Measurements from ENCODE around the gene TOM1L1.
A peak's percentile ranks its signal among the peaks of the same experiment; 100 is the strongest.
"Not testable (repeated sequence)": the region's sequence is repeated elsewhere in the genome, so short reads cannot be mapped to it uniquely, and the experiment has no call there.

Gene TOM1L1

DNA sequence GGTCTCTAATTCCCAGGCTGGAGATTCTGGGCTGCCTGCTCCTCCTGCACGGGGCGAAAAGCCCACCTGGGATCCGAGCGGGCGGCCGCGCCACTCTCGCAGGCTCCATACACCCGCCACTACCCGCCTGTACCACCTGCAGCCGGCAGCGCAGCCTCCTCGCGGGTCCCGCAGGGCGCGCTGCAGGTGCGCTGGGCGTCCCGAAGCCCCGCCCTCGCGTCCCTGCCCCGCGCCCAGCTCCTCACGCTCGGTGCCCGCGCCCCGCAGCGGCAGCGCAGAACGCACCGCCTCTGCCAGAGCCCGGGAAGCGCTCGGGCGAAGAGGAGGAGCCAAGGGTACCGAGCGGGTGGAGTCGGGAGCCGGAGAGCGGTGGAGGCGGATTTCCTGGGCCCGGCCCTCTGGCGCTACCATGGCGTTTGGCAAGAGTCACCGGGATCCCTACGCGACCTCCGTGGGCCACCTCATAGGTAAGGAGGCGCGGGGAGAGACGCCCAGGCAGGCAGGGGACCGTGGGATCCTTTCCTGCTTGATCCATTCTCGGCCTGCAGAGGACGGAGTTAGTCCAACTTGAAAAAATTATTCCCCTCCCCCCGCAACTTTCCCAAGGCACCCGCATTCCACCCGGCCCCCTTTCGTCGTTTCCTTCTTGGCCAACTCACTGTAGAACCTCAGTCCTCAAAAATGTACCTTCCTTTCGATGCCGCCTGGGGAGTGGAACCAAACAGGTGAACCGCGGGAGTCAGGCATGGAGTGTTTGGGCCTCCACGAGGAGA, at the start of gene TOM1L1:
Gene TOM1L1 (plus strand): TSS at position 396 of the 773 bp plus-strand sequence. CDS start 14 bp downstream, at position 410.
- FAIRE-seq: peak; percentile 51

DNA sequence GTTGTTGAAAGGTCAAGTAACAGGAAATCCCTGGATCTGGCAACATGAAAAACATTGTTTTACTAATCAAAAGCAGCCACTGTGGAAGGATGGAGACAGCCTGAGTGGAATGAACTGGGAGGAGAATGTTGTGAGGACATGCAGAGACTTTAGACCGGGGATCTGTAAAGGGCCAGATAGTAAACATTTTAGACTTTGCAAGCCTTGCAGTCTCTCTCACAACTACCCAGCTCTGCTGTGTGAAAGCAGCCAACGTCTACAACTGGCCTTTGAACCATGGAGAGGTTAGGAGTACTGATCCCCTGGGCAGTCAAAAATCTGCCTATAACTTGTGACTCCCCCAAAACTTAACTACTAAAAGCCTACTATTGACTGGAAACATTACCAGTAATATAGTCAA, 41.5 kb upstream of the TOM1L1 start:
- FAIRE-seq (no peak), DNase-seq (ENCODE audit: insufficient read length, low spot score) (no peak)

More for the DNA sequence above, at the start of gene TOM1L1:
- DNase-seq (ENCODE audit: insufficient read length, low spot score): peak; percentile 42

GRCh38 chr17:54860617-54861470, 39.8 kb upstream of the TOM1L1 start:
- DNase-seq (ENCODE audit: insufficient read length, low spot score): no peak
- FAIRE-seq: no peak

DNA sequence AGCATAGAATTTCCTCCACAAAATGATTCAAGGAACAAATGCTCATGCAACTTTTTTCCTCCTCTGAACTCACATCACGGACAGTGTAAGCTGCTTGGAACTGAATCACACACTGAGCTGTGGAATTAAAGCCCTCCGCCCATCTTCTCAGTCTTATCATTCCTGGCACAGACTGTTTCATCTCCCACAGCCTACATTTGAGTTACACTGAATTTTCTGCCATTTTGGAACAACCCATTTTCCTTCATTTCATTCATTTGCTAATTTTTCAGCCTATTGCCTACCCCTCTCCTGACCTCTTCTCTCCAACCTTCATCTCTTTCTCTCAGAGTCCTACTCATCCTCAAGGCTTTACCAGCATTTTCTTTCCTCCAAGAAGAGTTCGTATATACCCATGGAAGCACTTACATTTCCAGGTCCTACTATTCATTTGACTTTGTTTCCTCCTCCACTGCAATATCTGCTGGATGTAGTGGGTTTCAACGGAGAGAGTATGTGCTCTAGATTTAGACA, 39.1 kb upstream of the TOM1L1 start:
- no peak for FAIRE-seq
- DNase-seq (ENCODE audit: insufficient read length, low spot score): no peak

GRCh38 chr17:54863176-54863575, 37.5 kb upstream of the TOM1L1 start:
- no peak for FAIRE-seq
- DNase-seq (ENCODE audit: insufficient read length, low spot score): no peak

DNA sequence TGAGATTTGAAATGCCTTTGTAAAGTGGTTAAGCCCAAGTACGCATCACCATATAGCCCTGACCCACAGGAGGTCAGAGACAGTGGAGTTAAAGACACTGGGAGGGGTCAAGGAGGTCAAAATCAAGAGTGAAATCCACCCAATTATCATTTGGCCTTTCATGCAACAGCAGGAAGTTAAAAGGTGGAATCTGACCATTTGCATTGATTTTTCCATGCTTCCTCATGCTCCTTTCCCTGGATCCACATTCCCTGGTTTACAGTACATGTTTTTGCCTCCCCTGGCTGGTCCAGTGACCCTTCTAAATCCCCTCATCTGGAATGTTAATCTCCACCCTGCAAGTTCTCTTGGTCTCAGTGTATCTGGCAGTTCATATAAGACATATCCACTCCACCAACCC, 36.6 kb upstream of the TOM1L1 start:
- FAIRE-seq (no peak), DNase-seq (ENCODE audit: insufficient read length, low spot score) (no peak)

GRCh38 chr17:54864636-54865356, 35.9 kb upstream of the TOM1L1 start:
- FAIRE-seq (no peak), DNase-seq (ENCODE audit: insufficient read length, low spot score) (no peak)

DNA sequence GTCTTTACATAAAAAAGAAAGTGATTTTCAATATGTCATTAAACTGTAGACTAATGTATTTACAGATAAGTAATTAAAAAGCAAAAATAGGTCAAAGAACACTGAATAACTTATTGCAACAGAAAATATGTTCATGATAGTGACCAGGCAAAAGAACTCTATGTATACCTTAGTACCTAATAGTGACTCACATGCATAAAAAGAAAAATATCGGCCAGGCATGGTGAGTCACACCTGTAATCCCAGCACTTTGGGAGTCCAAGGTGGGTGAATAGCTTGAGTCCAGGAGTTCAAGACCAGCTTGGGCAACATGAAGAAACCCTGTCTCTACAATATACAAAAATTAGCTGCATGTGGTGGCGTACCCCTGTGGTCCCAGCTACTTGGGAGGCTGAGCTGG, 33.0 kb upstream of the TOM1L1 start:
- DNase-seq (ENCODE audit: insufficient read length, low spot score) (no peak), FAIRE-seq (no peak)

GRCh38 chr17:54870671-54871175, 29.9 kb upstream of the TOM1L1 start:
- FAIRE-seq (no peak), DNase-seq (ENCODE audit: insufficient read length, low spot score) (no peak)

DNA sequence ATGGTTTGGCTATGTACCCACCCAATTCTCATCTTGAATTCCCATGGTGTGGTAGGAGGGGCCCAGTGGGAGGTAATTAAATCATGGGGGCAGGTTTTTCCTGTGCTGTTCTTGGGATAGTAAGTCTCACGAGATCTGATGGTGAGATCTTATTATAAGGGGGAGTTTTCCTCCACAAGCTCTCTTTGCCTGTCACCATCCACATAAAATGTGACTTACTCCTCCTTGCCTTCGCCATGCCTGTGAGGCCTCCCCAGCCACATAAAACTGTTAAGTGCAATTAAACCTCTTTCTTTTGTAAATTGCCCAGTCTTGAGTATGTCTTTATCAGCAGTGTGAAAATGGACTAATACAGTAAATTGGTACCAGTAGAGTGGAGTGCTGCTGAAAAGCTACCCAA, 24.7 kb upstream of the TOM1L1 start:
- not testable (repeated sequence) for FAIRE-seq

GRCh38 chr17:54876656-54877195, 23.9 kb upstream of the TOM1L1 start:
- FAIRE-seq (no peak), DNase-seq (ENCODE audit: insufficient read length, low spot score) (no peak)

More for the DNA sequence above, 24.7 kb upstream of the TOM1L1 start:
- not testable (repeated sequence) for DNase-seq (ENCODE audit: insufficient read length, low spot score)

GRCh38 chr17:54881255-54881972, 19.2 kb upstream of the TOM1L1 start:
- no peak for FAIRE-seq
- no peak for DNase-seq (ENCODE audit: insufficient read length, low spot score)

GRCh38 chr17:54882371-54882770, 18.3 kb upstream of the TOM1L1 start:
- no peak for FAIRE-seq
- DNase-seq (ENCODE audit: insufficient read length, low spot score): no peak

- FAIRE-seq (no peak), DNase-seq (ENCODE audit: insufficient read length, low spot score) (no peak)
Observed at GRCh38 chr17:54882950-54883349, 17.7 kb upstream of the TOM1L1 start.

- no peak for FAIRE-seq
- no peak for DNase-seq (ENCODE audit: insufficient read length, low spot score)
Observed at GRCh38 chr17:54883939-54884338, 16.7 kb upstream of the TOM1L1 start.

DNA sequence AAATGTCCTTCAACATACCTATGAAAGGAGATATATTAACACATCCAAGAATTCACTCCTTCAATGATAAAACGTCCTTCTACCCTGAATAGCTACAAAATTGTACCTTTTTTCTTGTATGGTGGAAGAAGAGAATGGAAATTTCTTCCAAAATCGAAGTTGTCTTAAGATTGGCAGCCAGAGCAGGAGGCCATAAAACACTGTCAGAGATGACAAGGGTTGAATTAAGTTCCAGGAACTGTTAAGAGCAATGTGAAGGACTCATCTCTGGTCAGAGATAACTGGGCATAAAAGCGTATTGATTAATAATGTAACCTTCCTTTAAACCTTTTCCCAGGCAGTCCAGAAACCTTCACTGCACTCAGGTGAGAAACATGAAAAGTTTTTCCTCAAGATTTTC, 12.9 kb upstream of the TOM1L1 start:
- DNase-seq (ENCODE audit: insufficient read length, low spot score): no peak
- no peak for FAIRE-seq

GRCh38 chr17:54888254-54888653, 12.4 kb upstream of the TOM1L1 start:
- DNase-seq (ENCODE audit: insufficient read length, low spot score) (no peak), FAIRE-seq (no peak)

DNA sequence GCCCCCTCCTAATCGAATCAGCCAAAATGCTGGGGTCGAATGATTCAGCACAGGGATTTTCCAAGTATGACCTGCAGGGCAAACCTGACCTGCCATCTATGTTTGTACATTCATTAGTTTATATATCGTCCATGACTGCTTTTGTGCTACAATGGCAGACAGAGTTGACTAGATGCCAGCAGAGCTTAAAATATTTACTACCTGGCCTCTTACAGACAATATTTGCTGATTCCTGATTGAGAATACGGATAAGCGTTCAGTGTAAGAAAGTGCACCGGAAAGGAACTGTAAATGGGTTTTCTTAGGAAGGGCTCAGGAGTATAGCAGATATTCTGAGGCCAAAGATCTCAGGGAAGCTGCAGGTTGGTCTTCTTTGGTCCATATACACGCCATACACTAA, 11.7 kb upstream of the TOM1L1 start:
- DNase-seq (ENCODE audit: insufficient read length, low spot score): no peak
- FAIRE-seq: no peak

- DNase-seq (ENCODE audit: insufficient read length, low spot score) (no peak), FAIRE-seq (no peak)
Observed at GRCh38 chr17:54891176-54891821, 9.4 kb upstream of the TOM1L1 start.
